ENCODE measurements around the gene SNRNP200.

Gene SNRNP200

GRCh38 chr2:96265840-96266679, 39.3 kb downstream of the SNRNP200 start, which contains the start of the genes CIAO1 and TMEM127:
Gene CIAO1, plus strand, starts transcription at chr2:96266225. Its CDS starts 126 bp downstream, at chr2:96266351.
Gene TMEM127, minus strand, starts transcription at chr2:96265997. Its CDS starts 616 bp downstream, at chr2:96265381.
- H3K9me3 ChIP-seq: no peaks in the 10 kb centered on the region
- peaks cover 9% of the 10 kb centered on the region for H3K36me3 ChIP-seq
- DNase-seq: peak; percentile 95
- H3K4me1 ChIP-seq: no peaks in the 10 kb centered on the region
- peak; percentile 22; the same call in 1 of the 2 replicates for TF ChIP-seq CTCF (IDR thresholded peaks at IDR 0.05; ENCODE audit: low read depth, low read length)
- H3K4me3 ChIP-seq (ENCODE audit: low read depth, low read length): peak within 1 kb of the TSS; percentile 91
- H3K27me3 ChIP-seq: no peaks in the 10 kb centered on the region

- TF ChIP-seq CTCF (IDR thresholded peaks at IDR 0.05; ENCODE audit: low read depth, low read length): no peak
- DNase-seq: peak; percentile 28
- H3K4me1 ChIP-seq: peaks cover 6% of the 10 kb centered on the region; the same call in 1 of the 2 replicates
- peak overlapping the region; percentile 91 for H3K4me3 ChIP-seq (ENCODE audit: low read depth, low read length)
- peaks cover 9% of the 10 kb centered on the region for H3K36me3 ChIP-seq
- H3K9me3 ChIP-seq: no peaks in the 10 kb centered on the region
- H3K27me3 ChIP-seq: no peaks in the 10 kb centered on the region
Measured at GRCh38 chr2:96265349-96265839, 40.0 kb downstream of the SNRNP200 start.

GRCh38 chr2:96264656-96265348, 40.5 kb downstream of the SNRNP200 start:
- peak; percentile 47 for TF ChIP-seq CTCF (IDR thresholded peaks at IDR 0.05; ENCODE audit: low read depth, low read length)
- Histone ChIP-seq H3K27me3 (no peaks in the 10 kb centered on the region), H3K36me3 (peaks cover 9% of the 10 kb centered on the region), H3K4me3 (ENCODE audit: low read depth, low read length) (peak overlapping the region; percentile 91), H3K4me1 (peaks cover 6% of the 10 kb centered on the region; the same call in 1 of the 2 replicates), H3K9me3 (no peaks in the 10 kb centered on the region)
- peak; percentile 45 for DNase-seq

GRCh38 chr2:96264086-96264485, 41.3 kb downstream of the SNRNP200 start:
- H3K36me3 ChIP-seq: peaks cover 9% of the 10 kb centered on the region
- H3K9me3 ChIP-seq: no peaks in the 10 kb centered on the region
- H3K4me3 ChIP-seq (ENCODE audit: low read depth, low read length): peak overlapping the region; percentile 91; the same call in 1 of the 2 replicates
- no peak for TF ChIP-seq CTCF (IDR thresholded peaks at IDR 0.05; ENCODE audit: low read depth, low read length)
- DNase-seq: no peak
- no peaks in the 10 kb centered on the region for H3K27me3 ChIP-seq
- H3K4me1 ChIP-seq: peaks cover 6% of the 10 kb centered on the region; the same call in 1 of the 2 replicates

GRCh38 chr2:96262306-96262705, 43.0 kb downstream of the SNRNP200 start:
- H3K4me3 ChIP-seq (ENCODE audit: low read depth, low read length): no peak overlapping the region
- H3K27me3 ChIP-seq: no peaks in the 10 kb centered on the region
- TF ChIP-seq CTCF (IDR thresholded peaks at IDR 0.05; ENCODE audit: low read depth, low read length): no peak
- H3K36me3 ChIP-seq: no peaks in the 10 kb centered on the region; the same call in 1 of the 2 replicates
- H3K4me1 ChIP-seq: peaks cover 6% of the 10 kb centered on the region; the same call in 1 of the 2 replicates
- DNase-seq: no peak
- no peaks in the 10 kb centered on the region for H3K9me3 ChIP-seq
